HCT116 (cell line): ENCODE data around the gene SCP2. TPM values are rescaled to one million over a fixed set of nuclear protein-coding genes. Genes with fewer than 3 reads are reported as not detected.

ENCODE experiments used
- ATAC-seq: fragments of 200-7000 bp; cut with Tn5 transposase; 2 replicates; pipeline ENCODE4 v1.9.1; 2020; ENCODE audit warnings: mild to moderate bottlenecking, moderate library complexity
- BruUV-seq: library from RNA; stranded (reverse); fragments of 400-500 nt; replicated peaks from 2 replicates; lab custom pipeline; 2021; lab: Mats Ljungman, UMichigan
- CTCF ChIA-PET: fragments of 300-600 bp; sonication (Branson Sonifier 250); formaldehyde crosslinking; loops from one replicate; lab custom pipeline; 2021; ENCODE audit warnings: antibody characterized with exemption; lab: Charles Lee
- POLR2A ChIA-PET: fragments of 300-600, 350-600 bp; sonication (Branson Sonifier 250); formaldehyde crosslinking; loops from one replicate; lab custom pipeline; 2021; ENCODE audit warnings: antibody characterized with exemption; lab: Charles Lee
- RAD21 ChIA-PET, 2 experiments: fragments of 300-600 bp; sonication (Branson Sonifier 250); formaldehyde crosslinking; loops; one replicate each; lab custom pipeline; 2023; ENCODE audit warnings: low total read pairs in 2 of 2; ENCODE audit not compliant: uncharacterized antibody in 2 of 2, unreplicated experiment in 2 of 2, low non-redundant PET in 1 of 2; lab: Charles Lee
- DNase-seq: peaks from one replicate; pipeline ENCODE4 v3.0.0-alpha.2; 2010; ENCODE audit warnings: low read depth, low spot score
- H2AFZ ChIP-seq: fragments of 200-600 bp; shearing (Covaris generic), sonication (generic); 2 replicates; pipeline ENCODE4 v1.6.1; 2017; ENCODE audit warnings: low read depth, mixed run types, mixed read lengths, antibody characterized with exemption, low read length; ENCODE audit not compliant: poor library complexity, severe bottlenecking
- H3K27ac ChIP-seq: 2 replicates; pipeline ENCODE4 v1.5.1; 2012; ENCODE audit warnings: low read depth, low read length
- H3K27me3 ChIP-seq: fragments of 200-600 bp; sonication (generic); 2 replicates; pipeline ENCODE4 v1.6.1; 2016; ENCODE audit warnings: mixed run types, low read length, mixed read lengths; ENCODE audit not compliant: insufficient read depth
- H3K36me3 ChIP-seq, 2 experiments: fragments of 200-500 bp in 1 of 2; fragments of 200-600 bp in 1 of 2; sonication (Bioruptor generic) in 1 of 2; sonication (generic) in 1 of 2; 2 replicates each; pipeline versions ENCODE4 v1.5.1 to v1.6.1; 2014 to 2016; ENCODE audit warnings: low read length in 2 of 2, inconsistent platforms in 1 of 2, mixed read lengths in 1 of 2, mixed run types in 1 of 2; ENCODE audit not compliant: insufficient read depth in 2 of 2, control insufficient read depth in 1 of 2
- H3K4me1 ChIP-seq, 2 experiments: fragments of 200-600 bp in 1 of 2; sonication (generic) in 1 of 2; 2 replicates each; pipeline versions ENCODE4 v1.5.1 to v1.6.1; 2012 to 2017; ENCODE audit warnings: low read length in 2 of 2, inconsistent platforms in 1 of 2, mild to moderate bottlenecking in 1 of 2, mixed read lengths in 1 of 2, mixed run types in 1 of 2, moderate library complexity in 1 of 2; ENCODE audit not compliant: insufficient read depth in 2 of 2, control insufficient read depth in 1 of 2
- H3K4me2 ChIP-seq: fragments of 200-600 bp; sonication (generic); 2 replicates; pipeline ENCODE4 v1.6.1; 2017; ENCODE audit warnings: mixed run types, low read length, mixed read lengths
- H3K4me3 ChIP-seq, 2 experiments: fragments of 200-600 bp in 1 of 2; sonication (generic) in 1 of 2; replicated peaks in 1 of 2; 2 replicates each; pipeline ENCODE4 v1.5.1; 2011 to 2016; ENCODE audit warnings: low read length in 2 of 2, control low read depth in 1 of 2, low read depth in 1 of 2, mild to moderate bottlenecking in 1 of 2, mixed read lengths in 1 of 2, mixed run types in 1 of 2
- H3K79me2 ChIP-seq: fragments of 200-600 bp; sonication (generic); 2 replicates; pipeline ENCODE4 v1.6.1; 2017; ENCODE audit warnings: mild to moderate bottlenecking, mixed run types, low read length, moderate library complexity, mixed read lengths; ENCODE audit not compliant: insufficient read depth
- H3K9ac ChIP-seq: fragments of 200-600 bp; sonication (generic); 2 replicates; pipeline ENCODE4 v1.6.1; 2016; ENCODE audit warnings: low read length, mixed read lengths
- H3K9me2 ChIP-seq: fragments of 200-600 bp; sonication (generic), shearing (Covaris generic); 2 replicates; pipeline ENCODE4 v1.6.1; 2017; ENCODE audit warnings: mixed run types, mild to moderate bottlenecking, moderate library complexity; ENCODE audit not compliant: insufficient read depth
- H3K9me3 ChIP-seq, 2 experiments: fragments of 200-500 bp in 1 of 2; fragments of 200-600 bp in 1 of 2; sonication (Bioruptor generic) in 1 of 2; sonication (generic) in 1 of 2; 2 replicates each; pipeline ENCODE4 v1.6.1; 2014 to 2017; ENCODE audit warnings: low read length in 2 of 2, mixed read lengths in 2 of 2, inconsistent platforms in 1 of 2, low read depth in 1 of 2, mild to moderate bottlenecking in 1 of 2, mixed run types in 1 of 2, moderate library complexity in 1 of 2; ENCODE audit not compliant: control insufficient read depth in 1 of 2, insufficient read depth in 1 of 2
- H4K20me1 ChIP-seq: fragments of 200-600 bp; sonication (generic), shearing (Covaris generic); 2 replicates; pipeline ENCODE4 v1.6.1; 2017; ENCODE audit warnings: mixed run types, mild to moderate bottlenecking, moderate library complexity; ENCODE audit not compliant: insufficient read depth
- CBX3 ChIP-seq: IDR thresholded peaks from 2 replicates; pipeline ENCODE4 v1.6.1; 2012; ENCODE audit warnings: low read depth
- EGR1 ChIP-seq: IDR thresholded peaks from 2 replicates; pipeline ENCODE4 v1.6.1; 2012; ENCODE audit warnings: low read depth
- ELF1 ChIP-seq: IDR thresholded peaks from 2 replicates; pipeline ENCODE4 v1.6.1; 2012; ENCODE audit warnings: low read depth, borderline replicate concordance
- FOSL1 ChIP-seq: IDR thresholded peaks from 2 replicates; pipeline ENCODE4 v1.6.1; 2012; ENCODE audit warnings: low read depth
- POLR2AphosphoS5 ChIP-seq: IDR thresholded peaks from 2 replicates; pipeline ENCODE4 v1.6.1; 2011; ENCODE audit warnings: mild to moderate bottlenecking, low read depth, low read length, moderate library complexity
- RAD21 ChIP-seq: IDR thresholded peaks from 2 replicates; pipeline ENCODE4 v1.6.1; 2012; ENCODE audit warnings: low read depth, mild to moderate bottlenecking
- SIN3A ChIP-seq: IDR thresholded peaks from 2 replicates; pipeline ENCODE4 v1.6.1; 2012; ENCODE audit warnings: low read depth
- SRF ChIP-seq: IDR thresholded peaks from 2 replicates; pipeline ENCODE4 v1.6.1; 2012; ENCODE audit warnings: low read depth
- ZFX ChIP-seq: fragments of 450-650 bp; IDR thresholded peaks from 2 replicates; pipeline ENCODE4 v1.6.1; 2017
- ZNF274 ChIP-seq: fragments of 200-500 bp; sonication (Bioruptor generic); IDR thresholded peaks from 2 replicates; pipeline ENCODE4 v1.6.1; 2014; ENCODE audit warnings: mild to moderate bottlenecking, low read depth, low read length, inconsistent platforms
- intact Hi-C: fragments of 100-400 bp; cut with micrococcal nuclease; formaldehyde crosslinking; loops from 2 replicates; pipeline ENCODE4 v1.10.0; 2022
- total RNA-seq: library from RNA; stranded (reverse); gene quantifications from one replicate; pipeline ENCODE4 v1.2.1, GENCODE V29; 2021; ENCODE audit not compliant: unreplicated experiment
- TF ChIP-seq, protein P1 (sequence below), 3 experiments: fragments of 200-600 bp in 1 of 3; sonication (generic) in 1 of 3; IDR thresholded peaks in 2 of 3; conservative IDR thresholded peaks in 1 of 3; 2 replicates each; pipeline ENCODE4 v1.5.1; 2012 to 2017; ENCODE audit warnings: low read depth in 2 of 3, low read length in 2 of 3, antibody characterized with exemption in 1 of 3, borderline replicate concordance in 1 of 3, control low read depth in 1 of 3, mild to moderate bottlenecking in 1 of 3, mixed read lengths in 1 of 3, mixed run types in 1 of 3, moderate library complexity in 1 of 3; ENCODE audit not compliant: insufficient read depth in 1 of 3

Gene SCP2
- total RNA-seq, 1 experiment from 2014 or later, result 62.0 TPM

DNA sequence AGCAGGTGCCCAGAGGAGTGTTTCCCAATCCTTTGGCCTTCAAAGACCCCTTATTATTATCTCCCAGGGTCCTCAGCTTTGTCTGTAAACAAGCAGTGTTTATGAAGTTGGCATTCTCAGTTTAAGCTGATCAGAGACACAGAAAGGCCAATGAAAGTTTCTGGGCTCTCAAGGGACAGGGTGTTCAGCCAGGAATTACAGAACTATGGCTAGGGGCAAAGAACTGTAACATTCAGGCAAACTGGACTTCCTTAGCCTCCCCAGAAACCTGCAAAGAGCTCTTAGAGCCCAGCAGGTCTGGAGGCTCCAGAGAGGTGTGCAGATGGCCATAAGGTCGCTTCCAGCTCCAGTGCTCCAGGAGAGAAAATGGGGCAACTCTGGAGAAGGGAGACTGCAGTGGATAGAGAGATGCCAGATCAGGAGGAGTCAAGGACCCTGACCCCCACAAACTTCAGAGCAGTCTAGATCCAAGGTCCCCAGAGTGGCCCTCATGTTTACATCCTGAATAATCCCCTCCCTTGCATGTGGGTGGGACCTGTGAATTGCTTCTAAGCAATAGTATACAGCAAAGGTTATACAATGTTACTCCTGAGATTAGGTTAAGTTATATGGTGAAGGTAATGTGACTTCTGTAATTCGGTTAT lies 11.7 kb upstream of the SCP2 start:
- no peak for ATAC-seq
- no peak for TF ChIP-seq CBX3
- no peak for TF ChIP-seq EGR1
- TF ChIP-seq SRF, result no peak
- TF ChIP-seq FOSL1, result no peak
- no peak for TF ChIP-seq ELF1
- no peak for TF ChIP-seq RAD21
- no peak for TF ChIP-seq ZNF274
- TF ChIP-seq POLR2AphosphoS5, result no peak
- no peak for TF ChIP-seq ZFX
- TF ChIP-seq SIN3A, result no peak
- TF ChIP-seq, protein P1, sequence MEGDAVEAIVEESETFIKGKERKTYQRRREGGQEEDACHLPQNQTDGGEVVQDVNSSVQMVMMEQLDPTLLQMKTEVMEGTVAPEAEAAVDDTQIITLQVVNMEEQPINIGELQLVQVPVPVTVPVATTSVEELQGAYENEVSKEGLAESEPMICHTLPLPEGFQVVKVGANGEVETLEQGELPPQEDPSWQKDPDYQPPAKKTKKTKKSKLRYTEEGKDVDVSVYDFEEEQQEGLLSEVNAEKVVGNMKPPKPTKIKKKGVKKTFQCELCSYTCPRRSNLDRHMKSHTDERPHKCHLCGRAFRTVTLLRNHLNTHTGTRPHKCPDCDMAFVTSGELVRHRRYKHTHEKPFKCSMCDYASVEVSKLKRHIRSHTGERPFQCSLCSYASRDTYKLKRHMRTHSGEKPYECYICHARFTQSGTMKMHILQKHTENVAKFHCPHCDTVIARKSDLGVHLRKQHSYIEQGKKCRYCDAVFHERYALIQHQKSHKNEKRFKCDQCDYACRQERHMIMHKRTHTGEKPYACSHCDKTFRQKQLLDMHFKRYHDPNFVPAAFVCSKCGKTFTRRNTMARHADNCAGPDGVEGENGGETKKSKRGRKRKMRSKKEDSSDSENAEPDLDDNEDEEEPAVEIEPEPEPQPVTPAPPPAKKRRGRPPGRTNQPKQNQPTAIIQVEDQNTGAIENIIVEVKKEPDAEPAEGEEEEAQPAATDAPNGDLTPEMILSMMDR (IDR thresholded peaks at IDR 0.05 in 2 of 3, conservative IDR thresholded peaks at IDR 0.05 in 1 of 3; ENCODE audit: borderline replicate concordance in 1 of 3, insufficient read depth in 1 of 3, low read depth in 2 of 3, low read length in 2 of 3), result no peak
- no TSS peak for BruUV-seq
- H3K9ac ChIP-seq, result no peak overlapping the region
- peaks cover 0 to 9% of the 10 kb centered on the region in 2 experiments; a peak in 1 of 4 replicates for H3K4me1 ChIP-seq
- ChIA-PET POLR2A (no interaction called here), CTCF (no interaction called here), RAD21 (no interaction called here)
- no peak overlapping the region for H3K4me3 ChIP-seq
- H3K27ac ChIP-seq, result no peak overlapping the region
- DNase-seq, result no peak
- no peak overlapping the region for H3K4me2 ChIP-seq
- no peak overlapping the region for H2AFZ ChIP-seq
- H3K36me3 ChIP-seq, result no peaks in the 10 kb centered on the region
- H3K9me3 ChIP-seq, result no peaks in the 10 kb centered on the region
- intact Hi-C loops, result no loop called here
- no peaks in the 10 kb centered on the region for H3K9me2 ChIP-seq
- no peaks in the 10 kb centered on the region for H3K79me2 ChIP-seq
- no peaks in the 10 kb centered on the region for H4K20me1 ChIP-seq
- no peaks in the 10 kb centered on the region for H3K27me3 ChIP-seq
